ENCODE measurements around the gene RHBDF1. TPM values are rescaled to one million over a fixed set of nuclear protein-coding genes. Genes with fewer than 3 reads are reported as not detected.
A peak's percentile ranks its signal among the peaks of the same experiment; 100 is the strongest.

The RHBDF1 gene
- total RNA-seq, 2 donors from 2014 or later: 55.4 to 79.5 TPM

DNA sequence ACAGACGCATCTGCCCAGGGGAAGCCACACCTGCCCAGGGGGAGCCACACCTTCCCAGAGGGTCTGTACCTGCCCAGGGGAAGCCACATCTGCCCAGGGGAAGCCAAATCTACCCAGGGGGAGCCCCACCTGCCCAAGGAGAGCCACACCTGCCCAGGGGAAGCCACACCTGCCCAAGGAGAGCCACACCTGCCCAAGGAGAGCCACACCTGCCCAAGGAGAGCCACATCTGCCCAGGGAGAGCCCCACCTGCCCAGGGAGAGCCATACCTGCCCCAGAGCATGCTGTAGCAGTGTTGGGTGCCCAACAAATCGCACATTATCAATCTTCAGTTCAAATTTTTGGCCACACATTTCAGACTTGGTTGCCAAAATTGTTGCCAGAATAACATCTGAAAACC, 46.4 kb upstream of the RHBDF1 start:
- no peaks in the 10 kb centered on the region for H3K36me3 ChIP-seq
- no peak overlapping the region for H3K27ac ChIP-seq
- H3K27me3 ChIP-seq (replicated peaks; ENCODE audit: insufficient read depth): no peaks in the 10 kb centered on the region
- WGBS: 100% methylated on average over 1 of the region's 2 CpGs
- no peak for DNase-seq (ENCODE audit: low spot score)
- no peaks in the 10 kb centered on the region for H3K4me1 ChIP-seq (replicated peaks)
- TF ChIP-seq POLR2A (IDR thresholded peaks at IDR 0.05): no peak
- no peak for TF ChIP-seq POLR2AphosphoS5 (IDR thresholded peaks at IDR 0.05)
- TF ChIP-seq, protein P1, sequence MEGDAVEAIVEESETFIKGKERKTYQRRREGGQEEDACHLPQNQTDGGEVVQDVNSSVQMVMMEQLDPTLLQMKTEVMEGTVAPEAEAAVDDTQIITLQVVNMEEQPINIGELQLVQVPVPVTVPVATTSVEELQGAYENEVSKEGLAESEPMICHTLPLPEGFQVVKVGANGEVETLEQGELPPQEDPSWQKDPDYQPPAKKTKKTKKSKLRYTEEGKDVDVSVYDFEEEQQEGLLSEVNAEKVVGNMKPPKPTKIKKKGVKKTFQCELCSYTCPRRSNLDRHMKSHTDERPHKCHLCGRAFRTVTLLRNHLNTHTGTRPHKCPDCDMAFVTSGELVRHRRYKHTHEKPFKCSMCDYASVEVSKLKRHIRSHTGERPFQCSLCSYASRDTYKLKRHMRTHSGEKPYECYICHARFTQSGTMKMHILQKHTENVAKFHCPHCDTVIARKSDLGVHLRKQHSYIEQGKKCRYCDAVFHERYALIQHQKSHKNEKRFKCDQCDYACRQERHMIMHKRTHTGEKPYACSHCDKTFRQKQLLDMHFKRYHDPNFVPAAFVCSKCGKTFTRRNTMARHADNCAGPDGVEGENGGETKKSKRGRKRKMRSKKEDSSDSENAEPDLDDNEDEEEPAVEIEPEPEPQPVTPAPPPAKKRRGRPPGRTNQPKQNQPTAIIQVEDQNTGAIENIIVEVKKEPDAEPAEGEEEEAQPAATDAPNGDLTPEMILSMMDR (IDR thresholded peaks at IDR 0.05): no peak
- intact Hi-C loops (cut with DNase I): no loop called here
- no peak overlapping the region for H3K4me3 ChIP-seq
- no peaks in the 10 kb centered on the region for H3K9me3 ChIP-seq

DNA sequence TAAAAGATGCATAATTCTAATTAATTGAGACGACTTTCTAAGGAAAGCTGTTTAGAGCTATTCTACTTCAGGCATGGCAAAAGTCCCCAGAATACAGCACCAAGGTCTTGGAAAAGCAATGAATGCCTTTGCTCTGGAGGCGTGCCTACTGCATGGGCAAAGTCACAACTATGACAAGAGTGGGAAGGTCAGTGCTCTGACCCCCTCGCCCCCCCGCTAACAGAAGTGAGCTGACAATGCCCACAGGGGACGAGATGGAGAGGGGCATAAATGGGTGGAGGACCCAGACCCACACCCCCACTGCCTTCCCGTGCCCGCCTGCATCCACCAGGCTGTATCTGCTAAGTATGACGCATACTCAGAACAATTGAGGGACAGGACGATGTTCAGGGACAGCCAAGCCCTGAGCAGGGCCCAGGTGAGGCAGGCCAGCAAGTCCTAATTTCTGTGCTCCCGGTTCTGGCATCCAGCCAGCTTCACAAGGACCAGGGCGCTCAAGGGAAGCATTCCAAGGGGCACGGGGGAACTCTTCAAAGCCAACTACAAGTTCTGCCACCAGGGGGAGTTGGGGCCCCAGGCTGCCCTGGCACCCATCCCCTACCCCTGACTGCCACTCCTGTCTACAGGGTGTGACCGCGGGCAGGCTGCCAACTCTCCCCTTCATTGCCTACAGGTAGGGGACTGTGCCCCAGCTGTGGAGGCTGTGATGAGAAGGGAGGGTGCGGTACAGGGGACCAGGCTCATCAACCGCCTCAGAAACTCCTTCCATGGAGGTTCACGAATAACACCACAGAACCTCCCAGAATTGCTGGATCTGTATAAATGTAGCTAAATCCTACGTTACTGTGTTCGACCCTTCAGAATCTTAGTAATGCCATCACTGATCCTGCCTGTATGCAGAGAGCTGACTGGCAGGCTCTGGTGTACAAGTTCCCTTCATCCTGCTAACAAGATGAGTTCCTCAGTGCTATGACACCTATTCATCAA, 45.2 kb upstream of the RHBDF1 start:
- Histone ChIP-seq H3K4me1 (replicated peaks) (no peaks in the 10 kb centered on the region), H3K4me3 (no peak overlapping the region), H3K36me3 (no peaks in the 10 kb centered on the region), H3K27me3 (replicated peaks; ENCODE audit: insufficient read depth) (no peaks in the 10 kb centered on the region), H3K9me3 (no peaks in the 10 kb centered on the region), H3K27ac (no peak overlapping the region)
- no peak for TF ChIP-seq POLR2AphosphoS5 (IDR thresholded peaks at IDR 0.05)
- TF ChIP-seq, protein P1 (IDR thresholded peaks at IDR 0.05): peak; percentile 48 to 68 (median 59)
- TF ChIP-seq POLR2A (IDR thresholded peaks at IDR 0.05): no peak
- peak; percentile 34 for DNase-seq (ENCODE audit: low spot score)
- 60% methylated on average over 19 of the region's 19 CpGs for WGBS
- intact Hi-C loops (cut with DNase I): no loop called here

DNA sequence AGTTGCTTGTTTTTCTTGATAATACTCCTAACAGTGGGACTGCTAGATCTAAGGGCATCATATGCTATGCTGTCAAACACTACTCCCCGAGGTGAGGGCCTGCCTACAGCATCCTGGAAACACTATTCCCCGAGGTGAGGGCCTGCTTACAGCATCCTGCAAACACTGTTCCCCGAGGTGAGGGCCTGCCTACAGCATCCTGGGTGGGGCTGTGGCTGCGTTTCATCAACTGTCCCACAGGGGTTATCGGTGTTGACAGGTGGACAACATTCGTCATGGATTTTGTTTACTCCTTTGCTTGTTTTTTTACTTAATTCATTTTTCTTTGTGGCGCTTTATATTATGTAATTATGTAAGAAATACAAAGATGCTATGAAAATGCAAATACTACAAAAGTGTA, 43.6 kb upstream of the RHBDF1 start:
- H3K36me3 ChIP-seq: no peaks in the 10 kb centered on the region
- no peak overlapping the region for H3K4me3 ChIP-seq
- intact Hi-C loops (cut with DNase I): no loop called here
- H3K27ac ChIP-seq: no peak overlapping the region
- no peak for DNase-seq (ENCODE audit: low spot score)
- no peaks in the 10 kb centered on the region for H3K27me3 ChIP-seq (replicated peaks; ENCODE audit: insufficient read depth)
- no peaks in the 10 kb centered on the region for H3K4me1 ChIP-seq (replicated peaks)
- TF ChIP-seq, protein P1 (IDR thresholded peaks at IDR 0.05): no peak
- no peak for TF ChIP-seq POLR2A (IDR thresholded peaks at IDR 0.05)
- H3K9me3 ChIP-seq: no peaks in the 10 kb centered on the region
- WGBS: 75% methylated on average over 7 of the region's 7 CpGs

DNA sequence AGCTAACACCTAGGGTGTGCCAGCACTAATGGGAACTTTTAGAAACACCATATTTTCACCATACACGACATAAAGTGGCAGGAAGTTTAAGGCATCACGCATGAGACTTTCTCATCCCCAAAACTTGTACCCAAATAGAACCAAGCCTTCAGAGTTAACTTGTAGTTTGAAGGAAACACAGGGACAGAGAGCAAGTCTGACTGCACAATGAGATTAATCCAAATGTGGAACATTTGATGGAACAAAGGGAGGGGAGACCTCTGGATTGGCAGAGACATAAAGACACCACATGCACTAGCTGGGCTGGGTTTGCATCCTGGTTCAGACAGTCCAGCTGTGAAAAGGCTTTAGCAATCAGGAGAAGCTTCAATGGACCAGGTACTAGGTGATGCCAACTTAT, 41.9 kb upstream of the RHBDF1 start:
- no peaks in the 10 kb centered on the region for H3K9me3 ChIP-seq
- intact Hi-C loops (cut with DNase I): no loop called here
- no peak overlapping the region for H3K27ac ChIP-seq
- H3K36me3 ChIP-seq: peaks cover 0 to under 1% of the 10 kb centered on the region in 2 donors
- no peak overlapping the region for H3K4me3 ChIP-seq
- no peak for TF ChIP-seq POLR2A (IDR thresholded peaks at IDR 0.05)
- H3K4me1 ChIP-seq (replicated peaks): no peaks in the 10 kb centered on the region
- no peak for DNase-seq (ENCODE audit: low spot score)
- H3K27me3 ChIP-seq (replicated peaks; ENCODE audit: insufficient read depth): no peaks in the 10 kb centered on the region
- WGBS: 90% methylated on average over 2 of the region's 2 CpGs

DNA sequence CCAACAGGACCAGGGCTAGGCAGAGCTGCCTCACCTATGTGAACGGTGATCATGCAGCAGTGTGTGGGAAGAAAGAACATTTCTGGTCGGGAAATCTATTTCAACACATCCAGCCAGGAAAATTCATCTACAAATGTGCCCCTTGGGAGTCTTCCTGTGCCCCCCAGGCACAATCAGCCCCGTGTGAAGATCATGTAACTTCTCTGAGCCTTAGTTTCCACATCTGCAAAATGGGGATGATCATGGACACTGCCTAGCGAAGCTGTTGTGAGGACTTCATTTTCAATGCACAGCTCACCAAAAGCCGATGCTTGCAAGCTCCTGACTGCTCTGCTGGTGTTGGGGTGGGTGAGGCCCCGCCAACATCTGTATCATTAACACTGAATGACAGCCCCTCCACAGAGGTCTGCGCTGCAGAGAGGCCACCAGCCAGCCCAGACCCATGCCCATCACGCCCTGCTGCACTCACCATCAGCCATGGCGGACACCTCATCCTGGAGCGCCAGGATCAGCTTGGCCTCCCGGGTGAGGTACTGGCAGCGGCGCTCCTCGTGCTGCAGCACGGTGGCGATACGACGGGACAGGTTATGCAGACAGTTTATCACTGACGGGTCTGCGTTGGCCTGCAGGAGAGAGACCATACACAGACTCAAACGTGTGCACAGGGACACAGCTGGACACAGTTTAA, 39.9 kb upstream of the RHBDF1 start:
- Histone ChIP-seq H3K27ac (no peak overlapping the region), H3K9me3 (no peaks in the 10 kb centered on the region), H3K36me3 (peaks cover 0 to 3% of the 10 kb centered on the region in 2 donors), H3K4me3 (no peak overlapping the region), H3K27me3 (replicated peaks; ENCODE audit: insufficient read depth) (no peaks in the 10 kb centered on the region), H3K4me1 (replicated peaks) (no peaks in the 10 kb centered on the region)
- 94% methylated on average over 21 of the region's 21 CpGs for WGBS
- TF ChIP-seq, protein P1 (IDR thresholded peaks at IDR 0.05): no peak
- TF ChIP-seq POLR2AphosphoS5 (IDR thresholded peaks at IDR 0.05) (no peak), POLR2A (IDR thresholded peaks at IDR 0.05) (no peak)
- intact Hi-C loops (cut with DNase I): no loop called here
- DNase-seq (ENCODE audit: low spot score): no peak

Data from prostate gland (tissue), 2 donors.